HuH-7 (cell line): ENCODE results near the gene FRAS1.
"Not testable (repeated sequence)": the region's sequence is repeated elsewhere in the genome, so short reads cannot be mapped to it uniquely, and the experiment has no call there.

ENCODE experiments used
- DNase-seq: peaks from one replicate; pipeline ENCODE4 v3.0.0; 2011; ENCODE audit warnings: low spot score

Gene FRAS1

GRCh38 chr4:78288327-78288726, 231.2 kb downstream of the FRAS1 start:
- DNase-seq = no peak

- DNase-seq = no peak
Observed at GRCh38 chr4:78291277-78291676, 234.2 kb downstream of the FRAS1 start.

- DNase-seq = no peak
Observed at GRCh38 chr4:78292341-78292740, 235.2 kb downstream of the FRAS1 start.

- no peak for DNase-seq
Observed at GRCh38 chr4:78292856-78293255, 235.7 kb downstream of the FRAS1 start.

DNA sequence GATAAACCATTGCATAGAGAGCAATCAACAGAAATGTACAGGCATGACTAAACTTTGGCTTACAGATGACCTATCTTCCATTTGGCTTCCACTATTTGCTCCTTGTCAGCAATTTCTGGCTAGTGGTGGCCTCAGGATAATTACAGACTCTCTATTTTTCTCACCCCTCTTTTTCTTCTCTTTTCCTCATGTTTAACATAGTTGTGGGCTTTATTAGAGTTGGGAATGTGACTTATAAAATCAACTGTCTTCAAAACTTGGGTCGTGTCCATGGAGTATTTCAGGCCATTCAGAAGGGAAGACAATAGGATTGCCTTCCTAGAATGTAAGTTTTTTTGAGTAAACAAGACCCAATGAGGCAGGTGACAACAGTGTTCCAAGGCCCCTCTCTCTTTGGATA, 236.2 kb downstream of the FRAS1 start:
- DNase-seq = no peak

- no peak for DNase-seq
Observed at GRCh38 chr4:78293821-78294301, 236.7 kb downstream of the FRAS1 start.

DNA sequence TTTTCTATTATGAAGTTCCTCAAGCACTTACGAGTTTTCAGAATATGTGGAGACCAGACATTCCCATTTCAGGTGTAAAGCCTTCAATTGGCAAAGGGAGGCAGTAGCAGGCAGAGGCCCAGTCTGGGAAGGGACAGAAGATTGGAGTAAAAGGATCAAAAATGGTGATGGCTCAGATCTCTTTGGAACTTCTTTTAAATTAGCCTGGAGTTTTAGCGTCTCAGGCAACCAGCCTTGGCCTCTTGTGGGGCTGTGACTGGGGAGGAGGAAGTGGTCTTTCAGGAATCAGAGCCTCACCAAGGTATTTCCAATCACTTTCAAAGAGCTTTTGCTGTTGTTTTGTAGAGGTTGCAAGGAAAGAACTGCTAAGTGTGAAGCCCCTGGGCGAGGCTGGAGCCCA, 239.1 kb downstream of the FRAS1 start:
- DNase-seq = no peak

GRCh38 chr4:78297116-78297800, 240.1 kb downstream of the FRAS1 start:
- DNase-seq = no peak

- DNase-seq = no peak
Observed at GRCh38 chr4:78298618-78299017, 241.5 kb downstream of the FRAS1 start.

DNA sequence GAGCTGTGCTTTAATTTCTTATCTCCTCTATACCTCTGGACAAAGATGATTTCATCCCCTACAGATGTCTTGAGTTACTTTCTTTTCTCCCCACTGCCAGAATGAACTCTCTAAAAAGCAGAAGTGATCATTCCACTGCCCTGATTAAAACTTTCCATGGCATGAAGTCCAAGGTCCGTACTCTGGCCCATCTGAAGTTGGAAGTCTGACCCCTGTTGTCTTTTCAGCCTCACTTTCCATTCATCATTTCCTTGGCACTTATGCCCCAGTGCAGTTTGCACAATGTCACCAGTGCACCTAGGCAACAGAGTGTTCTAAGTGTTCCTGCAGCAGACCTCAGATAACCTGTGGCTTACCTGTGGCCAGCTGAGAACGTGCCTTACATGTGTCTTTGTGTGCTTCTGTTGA, 242.4 kb downstream of the FRAS1 start:
- no peak for DNase-seq

DNA sequence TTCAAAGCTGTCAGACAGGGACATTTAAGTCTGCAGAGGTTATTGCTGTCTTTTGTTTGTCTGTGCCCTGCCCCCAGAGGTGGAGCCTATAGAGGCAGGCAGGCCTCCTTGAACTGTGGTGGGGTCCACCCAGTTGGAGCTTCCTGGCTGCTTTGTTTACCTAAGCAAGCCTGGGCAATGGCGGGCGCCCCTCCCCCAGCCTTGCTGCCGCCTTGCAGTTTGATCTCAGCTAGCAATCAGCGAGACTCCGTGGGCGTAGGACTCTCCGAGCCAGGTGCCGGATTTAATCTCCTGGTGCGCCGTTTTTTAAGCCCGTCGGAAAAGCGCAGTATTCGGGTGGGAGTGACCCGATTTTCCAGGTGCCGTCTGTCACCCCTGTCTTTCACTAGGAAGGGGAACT, 250.1 kb downstream of the FRAS1 start:
- not testable (repeated sequence) for DNase-seq

- no peak for DNase-seq
Observed at GRCh38 chr4:78308517-78308916, 251.4 kb downstream of the FRAS1 start.

DNA sequence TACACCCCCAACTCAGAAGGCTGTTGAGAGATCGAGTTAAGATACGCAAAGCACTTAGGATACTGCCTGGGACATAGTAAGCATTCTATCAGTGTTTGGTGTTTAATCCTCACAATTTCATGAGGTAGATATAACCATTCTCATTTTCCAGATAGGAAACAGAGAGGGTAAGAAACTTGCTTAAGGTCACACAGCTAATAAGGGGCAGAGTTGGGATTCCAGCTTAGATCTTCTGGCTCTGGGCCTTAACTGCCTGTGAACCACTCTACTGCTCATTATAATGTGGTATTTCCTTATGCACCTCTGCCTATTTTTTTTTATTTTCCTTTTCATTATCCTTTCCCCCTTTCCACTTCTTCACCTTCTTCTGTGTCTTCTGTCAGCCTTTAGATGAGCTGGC, 252.2 kb downstream of the FRAS1 start:
- DNase-seq = no peak

DNA sequence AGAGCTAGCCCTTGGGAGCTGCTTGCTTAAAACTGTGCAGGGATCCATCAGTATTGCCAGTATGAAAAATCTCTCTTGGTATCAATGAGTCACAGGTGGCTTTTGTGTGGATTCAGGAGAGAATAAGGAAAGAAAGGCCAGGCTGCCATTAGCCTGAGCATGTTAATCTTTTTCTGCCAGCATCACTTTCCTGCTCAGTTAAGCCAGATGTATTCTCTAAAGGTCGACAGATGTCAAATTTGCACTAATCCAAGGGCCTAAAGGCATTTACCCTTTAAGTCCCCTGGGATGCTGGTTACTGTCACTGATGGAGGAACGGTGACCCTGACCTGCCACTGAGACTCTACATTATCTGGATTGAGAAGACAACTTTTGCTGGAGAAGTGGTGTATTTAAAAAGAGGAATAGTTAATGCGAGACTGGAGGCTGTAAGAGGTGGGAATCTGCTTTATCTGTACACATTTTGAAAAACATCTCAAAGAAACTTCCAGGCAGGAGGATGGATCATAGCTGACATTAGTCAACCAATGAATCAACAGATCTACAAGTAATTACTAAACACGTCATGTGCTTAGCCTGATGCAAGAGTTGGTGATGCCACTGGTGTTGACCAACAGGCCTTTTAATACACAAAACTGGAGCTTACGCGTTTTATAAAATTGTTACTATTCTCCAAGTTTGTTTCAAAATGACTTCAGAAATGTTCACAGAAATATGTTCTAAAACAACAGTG, 253.1 kb downstream of the FRAS1 start:
- DNase-seq = no peak

DNA sequence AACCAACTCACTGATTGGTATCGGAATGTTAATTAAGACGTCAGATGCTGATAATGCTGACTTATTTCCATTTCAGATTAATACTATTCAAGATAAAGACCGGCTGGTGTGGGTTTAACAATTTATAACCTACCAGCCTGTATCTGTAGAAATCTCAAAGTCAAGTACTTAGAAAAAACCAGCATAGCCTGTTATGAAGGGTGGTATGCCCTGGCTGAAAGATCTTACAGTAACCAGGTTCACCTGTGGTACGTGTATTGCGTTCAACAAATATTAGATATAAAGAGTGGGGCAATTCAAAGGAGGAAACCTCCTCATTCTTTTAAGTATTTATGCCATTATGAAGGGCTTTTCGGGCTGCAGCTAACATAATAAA, 253.6 kb downstream of the FRAS1 start:
- no peak for DNase-seq

DNA sequence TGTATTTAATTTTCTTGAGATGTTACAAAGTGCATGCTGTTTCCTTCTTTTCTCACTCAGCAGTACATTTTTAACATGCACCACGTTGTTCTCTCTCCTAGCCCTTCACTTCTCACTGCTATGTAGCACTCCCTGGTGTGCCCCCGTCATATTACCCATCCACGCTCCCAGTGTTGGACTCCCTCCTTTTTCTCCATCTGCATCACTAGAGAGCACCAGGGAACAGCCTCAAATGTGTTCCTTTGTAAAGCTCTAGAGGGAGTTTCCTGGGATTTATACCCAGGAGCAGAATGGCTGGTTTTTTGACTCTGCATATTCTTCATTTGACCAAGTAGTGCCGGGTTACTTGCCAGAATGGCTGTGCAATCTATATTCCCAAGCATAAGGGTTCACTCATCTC, 254.2 kb downstream of the FRAS1 start:
- no peak for DNase-seq

- no peak for DNase-seq
Observed at GRCh38 chr4:78312989-78313753, 256.0 kb downstream of the FRAS1 start.

- no peak for DNase-seq
Observed at GRCh38 chr4:78313754-78314120, 256.6 kb downstream of the FRAS1 start.

DNA sequence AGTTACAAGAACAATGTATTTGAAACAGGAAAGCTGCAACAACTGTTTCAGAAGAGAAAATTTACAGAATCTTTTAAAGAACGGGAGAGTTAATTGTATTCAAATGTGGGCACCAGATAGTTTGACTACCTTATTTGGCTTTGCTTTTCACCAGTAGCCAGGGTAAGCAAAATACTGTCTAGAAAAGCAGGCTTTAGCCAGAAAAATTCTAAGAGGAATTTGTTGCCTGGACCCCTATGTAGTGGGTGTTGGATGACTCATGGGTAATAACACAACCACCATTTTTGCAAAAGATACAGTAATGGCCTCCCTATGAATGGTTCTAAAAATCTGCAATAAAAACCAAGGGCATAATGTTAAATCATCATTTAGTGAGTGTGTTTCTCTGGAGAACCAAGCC, 261.0 kb downstream of the FRAS1 start:
- no peak for DNase-seq

DNA sequence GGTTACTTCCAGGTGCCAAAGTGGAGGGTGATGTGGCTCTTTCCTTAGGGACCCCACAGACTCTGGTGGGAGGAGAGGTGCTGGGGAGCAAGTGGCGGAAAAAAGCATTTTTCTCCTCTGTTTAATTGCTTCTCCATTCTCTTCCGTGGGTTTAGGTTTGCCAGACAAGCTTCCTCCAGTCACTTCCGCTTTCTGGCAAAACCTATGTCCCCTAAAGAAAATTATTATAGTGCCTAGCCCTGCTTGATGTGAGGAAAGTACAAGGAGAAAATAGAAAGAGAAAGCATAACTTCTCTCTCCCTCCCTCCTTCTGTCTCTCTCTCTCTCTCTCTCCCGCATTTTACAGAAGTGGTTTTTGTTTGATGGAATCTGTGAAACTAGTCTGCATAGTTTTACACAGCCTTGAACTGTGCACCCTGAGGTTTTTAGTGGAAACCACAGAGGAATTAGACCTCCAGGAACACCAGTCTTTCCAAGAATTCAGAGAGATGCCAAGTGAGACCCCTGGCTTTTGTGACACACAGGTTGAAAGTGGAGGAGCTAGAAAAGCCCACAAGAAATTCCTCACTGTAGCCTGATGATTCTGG, 263.3 kb downstream of the FRAS1 start:
- no peak for DNase-seq

DNA sequence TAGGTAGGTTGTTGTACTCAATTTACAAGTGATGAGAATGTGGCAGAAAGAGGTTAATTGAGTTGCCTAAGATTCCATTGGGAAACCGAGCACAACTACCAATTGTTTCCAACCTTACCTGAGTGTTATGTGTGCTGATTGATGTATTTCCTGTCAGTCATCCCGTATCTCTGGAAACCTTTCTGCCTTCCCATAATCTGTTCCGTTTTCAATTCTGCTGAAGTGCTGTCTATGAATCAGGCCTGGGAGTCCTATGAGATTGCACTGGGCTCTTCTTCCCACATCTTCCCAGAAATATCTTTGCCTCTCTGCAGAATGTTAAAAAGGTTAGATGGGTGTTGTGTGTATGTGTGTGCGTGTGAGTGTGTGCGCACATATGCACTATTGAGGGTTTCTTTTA, 264.9 kb downstream of the FRAS1 start:
- DNase-seq = no peak

DNA sequence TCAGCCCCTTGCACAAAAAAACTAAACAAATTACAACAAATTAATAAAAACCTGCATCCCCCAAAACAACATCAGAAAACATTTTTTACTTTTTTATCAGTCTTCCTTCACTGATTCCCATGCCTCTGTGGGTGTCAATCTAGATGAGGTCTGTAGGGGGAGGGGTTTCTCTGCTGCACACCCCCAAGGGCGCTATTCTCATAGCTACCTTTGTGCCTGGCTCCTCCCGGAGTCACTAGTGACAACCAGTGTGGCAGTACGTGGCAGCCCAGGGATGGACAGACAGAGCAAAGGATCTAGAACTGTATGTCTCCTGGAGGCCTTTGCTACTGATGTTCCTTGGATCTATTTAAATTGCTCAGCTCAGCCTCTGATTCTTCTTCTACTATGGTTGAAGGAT, 266.3 kb downstream of the FRAS1 start:
- no peak for DNase-seq

- no peak for DNase-seq
Observed at GRCh38 chr4:78324625-78325024, 267.5 kb downstream of the FRAS1 start.
